Fibroblast of lung (primary cell): ENCODE results near the gene HAUS1. TPM values are rescaled to one million over a fixed set of nuclear protein-coding genes. Genes with fewer than 3 reads are reported as not detected.
"Not testable (repeated sequence)": the region's sequence is repeated elsewhere in the genome, so short reads cannot be mapped to it uniquely, and the experiment has no call there.

ENCODE experiments used
- DNase-seq, 2 donors: peaks; one replicate each; pipeline versions ENCODE4 v3.0.0 to v3.0.0-alpha.2; 2010; ENCODE audit warnings: low read depth in 2 of 2
- H2AFZ ChIP-seq: 2 replicates; pipeline ENCODE4 v1.5.1; 2012; ENCODE audit warnings: low read length, control low read depth, inconsistent platforms
- H3K27ac ChIP-seq: 2 replicates; pipeline ENCODE4 v1.5.1; 2011; ENCODE audit warnings: low read length, control low read depth; ENCODE audit not compliant: insufficient read depth
- H3K27me3 ChIP-seq: 2 replicates; pipeline ENCODE4 v1.5.1; 2011; ENCODE audit warnings: mild to moderate bottlenecking, low read length; ENCODE audit not compliant: control insufficient read depth, insufficient read depth
- H3K36me3 ChIP-seq: 2 replicates; pipeline ENCODE4 v1.5.1; 2011; ENCODE audit warnings: low read length; ENCODE audit not compliant: control insufficient read depth, insufficient read depth
- H3K4me1 ChIP-seq: 2 replicates; pipeline ENCODE4 v1.5.1; 2011; ENCODE audit warnings: low read length; ENCODE audit not compliant: control insufficient read depth, insufficient read depth; ENCODE audit errors: extremely low read depth
- H3K4me2 ChIP-seq: 2 replicates; pipeline ENCODE4 v1.5.1; 2011; ENCODE audit warnings: low read length, control low read depth; ENCODE audit not compliant: insufficient read depth; ENCODE audit errors: extremely low read depth
- H3K4me3 ChIP-seq, 4 experiments: fragments of 200-600 bp in 1 of 4; sonication (generic) in 1 of 4; replicated peaks in 1 of 4; 2 replicates each; pipeline ENCODE4 v1.5.1; 2011 to 2016; ENCODE audit warnings: low read length in 4 of 4, low read depth in 3 of 4, mild to moderate bottlenecking in 3 of 4, control low read depth in 2 of 4, inconsistent platforms in 1 of 4, mixed read lengths in 1 of 4; ENCODE audit not compliant: insufficient read depth in 1 of 4; ENCODE audit errors: control extremely low read depth in 1 of 4
- H3K79me2 ChIP-seq: 2 replicates; pipeline ENCODE4 v1.5.1; 2012; ENCODE audit warnings: mild to moderate bottlenecking, low read length, inconsistent platforms; ENCODE audit not compliant: control insufficient read depth, insufficient read depth
- H3K9ac ChIP-seq: 2 replicates; pipeline ENCODE4 v1.5.1; 2011; ENCODE audit warnings: mild to moderate bottlenecking, low read length, control low read depth; ENCODE audit not compliant: insufficient read depth
- H3K9me3 ChIP-seq: 2 replicates; pipeline ENCODE4 v1.5.1; 2012; ENCODE audit warnings: low read depth, low read length; ENCODE audit not compliant: control insufficient read depth, insufficient read depth
- H4K20me1 ChIP-seq: 2 replicates; pipeline ENCODE4 v1.5.1; 2011; ENCODE audit warnings: low read length; ENCODE audit not compliant: control insufficient read depth, insufficient read depth; ENCODE audit errors: extremely low read depth
- CTCF ChIP-seq, 2 donors: IDR thresholded peaks in 1 of 2; conservative IDR thresholded peaks in 1 of 2; 1 replicate in 1 of 2; 2 replicates in 1 of 2; pipeline ENCODE4 v1.5.1; 2011 to 2012; ENCODE audit warnings: low read length in 2 of 2, control low read depth in 1 of 2, inconsistent platforms in 1 of 2, low read depth in 1 of 2, mild to moderate bottlenecking in 1 of 2
- EZH2 ChIP-seq: IDR thresholded peaks from 2 replicates; pipeline ENCODE4 v1.5.1; 2012; ENCODE audit warnings: low read length, control low read depth, mild to moderate bottlenecking; ENCODE audit errors: missing control alignments
- polyA plus RNA-seq, 2 donors: library from polyadenylated mRNA; depleted of rRNA in 1 of 2; stranded (reverse) in 1 of 2; unstranded in 1 of 2; fragments of >200 nt; gene quantifications; 2 replicates each; pipeline ENCODE4 v1.2.1, GENCODE V29; 2011 to 2012; ENCODE audit warnings: missing spikeins in 1 of 2
- total RNA-seq: library from RNA; depleted of rRNA; stranded (reverse); fragments of >200 nt; gene quantifications from 2 replicates; pipeline ENCODE4 v1.2.1, GENCODE V29; 2014

The HAUS1 gene
- total and polyA plus RNA-seq, 2 donors (not counting 1 experiment from before 2014, with no cell fraction given) = 25.4 to 52.8 TPM

GRCh38 chr18:46080156-46080555, 24.0 kb upstream of the HAUS1 start:
- H2AFZ ChIP-seq = no peak overlapping the region
- H3K4me2 ChIP-seq = no peak overlapping the region
- H3K9ac ChIP-seq = no peak overlapping the region
- no peaks in the 10 kb centered on the region for H3K79me2 ChIP-seq
- no peaks in the 10 kb centered on the region for H3K27me3 ChIP-seq
- H3K36me3 ChIP-seq = peaks cover 1% of the 10 kb centered on the region
- TF ChIP-seq CTCF (conservative IDR thresholded peaks at IDR 0.05 in 1 of 2, IDR thresholded peaks at IDR 0.05 in 1 of 2; ENCODE audit: low read depth in 1 of 2, low read length in 2 of 2) = no peak
- no peak for TF ChIP-seq EZH2
- peaks cover 2% of the 10 kb centered on the region for H4K20me1 ChIP-seq
- no peak overlapping the region for H3K4me3 ChIP-seq
- H3K27ac ChIP-seq = no peak overlapping the region
- H3K4me1 ChIP-seq = no peaks in the 10 kb centered on the region
- no peaks in the 10 kb centered on the region for H3K9me3 ChIP-seq
- DNase-seq = no peak

GRCh38 chr18:46084431-46084830, 19.8 kb upstream of the HAUS1 start:
- Histone ChIP-seq H3K27ac (no peak overlapping the region), H3K4me1 (no peaks in the 10 kb centered on the region), H4K20me1 (peaks cover 2% of the 10 kb centered on the region), H3K36me3 (peaks cover 19% of the 10 kb centered on the region), H3K9me3 (no peaks in the 10 kb centered on the region), H2AFZ (no peak overlapping the region), H3K27me3 (no peaks in the 10 kb centered on the region), H3K79me2 (no peaks in the 10 kb centered on the region), H3K9ac (no peak overlapping the region), H3K4me2 (no peak overlapping the region), H3K4me3 (no peak overlapping the region)
- no peak for DNase-seq
- no peak for TF ChIP-seq CTCF (conservative IDR thresholded peaks at IDR 0.05 in 1 of 2, IDR thresholded peaks at IDR 0.05 in 1 of 2; ENCODE audit: low read depth in 1 of 2, low read length in 2 of 2)
- TF ChIP-seq EZH2 = no peak

- not testable (repeated sequence) for H3K4me3 ChIP-seq, H3K27me3 ChIP-seq, H3K9me3 ChIP-seq, DNase-seq, H3K4me1 ChIP-seq, H4K20me1 ChIP-seq, H3K9ac ChIP-seq, H2AFZ ChIP-seq, H3K27ac ChIP-seq, H3K4me2 ChIP-seq
- peaks cover 31% of the 10 kb centered on the region for H3K36me3 ChIP-seq
- peaks cover 29% of the 10 kb centered on the region for H3K79me2 ChIP-seq
These were observed 15.7 kb upstream of the HAUS1 start for GRCh38 chr18:46088501-46088900.
